GM19395 (cell line): ENCODE data around the gene GH1.
"Not testable (repeated sequence)": the region's sequence is repeated elsewhere in the genome, so short reads cannot be mapped to it uniquely, and the experiment has no call there.

ENCODE experiments used
- ATAC-seq: cut with Tn5 transposase; IDR thresholded peaks from one replicate; pipeline ENCODE4 v1.9.1; 2021; ENCODE audit warnings: mild to moderate bottlenecking, moderate library complexity; ENCODE audit not compliant: unreplicated experiment

The GH1 gene

GRCh38 chr17:63918789-63919305 lies at the start of gene GH1:
GH1 (minus strand) TSS chr17:63918839; CDS start chr17:63918776, 63 bp downstream.
- ATAC-seq: not testable (repeated sequence)

GRCh38 chr17:63967953-63968352 lies 49.3 kb upstream of the GH1 start:
- no peak for ATAC-seq

GRCh38 chr17:63966646-63967264 lies 48.1 kb upstream of the GH1 start:
- ATAC-seq: peak; percentile 62

GRCh38 chr17:63963123-63963522 lies 44.5 kb upstream of the GH1 start:
- ATAC-seq: no peak

- no peak for ATAC-seq
These were observed 43.7 kb upstream of the GH1 start for GRCh38 chr17:63962298-63962744.

- no peak for ATAC-seq
These were observed 42.9 kb upstream of the GH1 start for GRCh38 chr17:63961355-63962212.

- no peak for ATAC-seq
These were observed 41.8 kb upstream of the GH1 start for GRCh38 chr17:63960430-63960829.

GRCh38 chr17:63960006-63960405 lies 41.4 kb upstream of the GH1 start:
- no peak for ATAC-seq

- ATAC-seq: no peak
These were observed 37.8 kb upstream of the GH1 start for GRCh38 chr17:63956296-63956920.

GRCh38 chr17:63955791-63956190 lies 37.2 kb upstream of the GH1 start:
- ATAC-seq: no peak

- ATAC-seq: no peak
These were observed 36.6 kb upstream of the GH1 start for GRCh38 chr17:63955232-63955631.

GRCh38 chr17:63954402-63955063 lies 35.9 kb upstream of the GH1 start:
- ATAC-seq: no peak

GRCh38 chr17:63950940-63951907 lies 32.6 kb upstream of the GH1 start:
- no peak for ATAC-seq

- no peak for ATAC-seq
These were observed 31.1 kb upstream of the GH1 start for GRCh38 chr17:63949576-63950250.

- ATAC-seq: no peak
These were observed 29.9 kb upstream of the GH1 start for GRCh38 chr17:63948521-63948920.

GRCh38 chr17:63947711-63948330 lies 29.2 kb upstream of the GH1 start:
- ATAC-seq: no peak

- peak; percentile 74 for ATAC-seq
These were observed 28.1 kb upstream of the GH1 start for GRCh38 chr17:63946440-63947363.
